ENCODE results near the gene SMYD2.

The SMYD2 gene

DNA sequence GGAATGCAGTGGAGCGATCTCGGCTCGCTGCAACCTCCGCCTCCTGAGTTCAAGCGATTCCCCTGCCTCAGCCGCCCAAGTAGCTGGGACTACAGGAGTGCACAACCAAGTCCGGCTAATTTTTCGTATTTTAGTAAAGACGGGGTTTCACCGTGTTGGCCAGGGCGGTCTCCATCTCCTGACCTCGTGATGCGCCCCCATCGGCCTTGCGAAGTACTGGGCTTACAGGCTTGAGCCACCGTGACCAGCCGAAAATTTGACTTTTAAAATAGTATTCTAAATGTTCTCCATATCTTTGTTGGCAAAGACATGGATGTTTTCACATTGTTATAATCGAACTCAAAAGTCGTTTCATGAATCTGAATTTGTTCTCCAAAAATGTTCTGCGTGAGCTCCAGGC lies 36.7 kb upstream of the SMYD2 start:
- no peak overlapping the region for H3K4me3 ChIP-seq (replicated peaks; ENCODE audit: low read depth, low read length)
- TF ChIP-seq, protein P1, sequence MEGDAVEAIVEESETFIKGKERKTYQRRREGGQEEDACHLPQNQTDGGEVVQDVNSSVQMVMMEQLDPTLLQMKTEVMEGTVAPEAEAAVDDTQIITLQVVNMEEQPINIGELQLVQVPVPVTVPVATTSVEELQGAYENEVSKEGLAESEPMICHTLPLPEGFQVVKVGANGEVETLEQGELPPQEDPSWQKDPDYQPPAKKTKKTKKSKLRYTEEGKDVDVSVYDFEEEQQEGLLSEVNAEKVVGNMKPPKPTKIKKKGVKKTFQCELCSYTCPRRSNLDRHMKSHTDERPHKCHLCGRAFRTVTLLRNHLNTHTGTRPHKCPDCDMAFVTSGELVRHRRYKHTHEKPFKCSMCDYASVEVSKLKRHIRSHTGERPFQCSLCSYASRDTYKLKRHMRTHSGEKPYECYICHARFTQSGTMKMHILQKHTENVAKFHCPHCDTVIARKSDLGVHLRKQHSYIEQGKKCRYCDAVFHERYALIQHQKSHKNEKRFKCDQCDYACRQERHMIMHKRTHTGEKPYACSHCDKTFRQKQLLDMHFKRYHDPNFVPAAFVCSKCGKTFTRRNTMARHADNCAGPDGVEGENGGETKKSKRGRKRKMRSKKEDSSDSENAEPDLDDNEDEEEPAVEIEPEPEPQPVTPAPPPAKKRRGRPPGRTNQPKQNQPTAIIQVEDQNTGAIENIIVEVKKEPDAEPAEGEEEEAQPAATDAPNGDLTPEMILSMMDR (IDR thresholded peaks at IDR 0.05; ENCODE audit: insufficient read depth, low read length, poor library complexity, severe bottlenecking): no peak
- no peak for DNase-seq (ENCODE audit: extremely low read depth, insufficient read length)
- no peaks in the 10 kb centered on the region for H3K36me3 ChIP-seq (ENCODE audit: control insufficient read depth, insufficient read depth, low read length)
- H3K27me3 ChIP-seq (replicated peaks; ENCODE audit: control insufficient read depth, insufficient read depth, low read length): peaks cover 1% of the 10 kb centered on the region

DNA sequence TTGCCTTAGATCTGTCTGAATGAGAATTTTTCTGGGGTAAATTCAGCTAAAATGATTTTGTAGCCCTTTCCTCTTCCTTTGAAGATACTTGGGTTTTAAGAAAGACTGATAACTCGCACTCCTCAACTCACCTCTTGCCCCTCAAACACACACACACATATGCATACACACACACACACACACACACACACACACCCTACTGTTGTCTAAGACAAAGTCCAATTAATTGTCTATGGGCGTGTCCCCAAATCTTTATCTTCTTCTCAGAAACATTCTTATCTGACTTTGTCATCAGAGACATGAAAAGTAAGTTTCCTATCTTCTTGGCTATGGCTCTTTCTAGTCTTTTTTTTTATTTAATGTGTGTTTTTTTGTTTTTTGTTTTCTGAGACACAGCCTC lies 36.1 kb upstream of the SMYD2 start:
- TF ChIP-seq, protein P1 (IDR thresholded peaks at IDR 0.05; ENCODE audit: insufficient read depth, low read length, poor library complexity, severe bottlenecking): no peak
- peaks cover 1% of the 10 kb centered on the region for H3K27me3 ChIP-seq (replicated peaks; ENCODE audit: control insufficient read depth, insufficient read depth, low read length)
- H3K4me3 ChIP-seq (replicated peaks; ENCODE audit: low read depth, low read length): no peak overlapping the region
- no peaks in the 10 kb centered on the region for H3K36me3 ChIP-seq (ENCODE audit: control insufficient read depth, insufficient read depth, low read length)
- DNase-seq (ENCODE audit: extremely low read depth, insufficient read length): no peak

DNA sequence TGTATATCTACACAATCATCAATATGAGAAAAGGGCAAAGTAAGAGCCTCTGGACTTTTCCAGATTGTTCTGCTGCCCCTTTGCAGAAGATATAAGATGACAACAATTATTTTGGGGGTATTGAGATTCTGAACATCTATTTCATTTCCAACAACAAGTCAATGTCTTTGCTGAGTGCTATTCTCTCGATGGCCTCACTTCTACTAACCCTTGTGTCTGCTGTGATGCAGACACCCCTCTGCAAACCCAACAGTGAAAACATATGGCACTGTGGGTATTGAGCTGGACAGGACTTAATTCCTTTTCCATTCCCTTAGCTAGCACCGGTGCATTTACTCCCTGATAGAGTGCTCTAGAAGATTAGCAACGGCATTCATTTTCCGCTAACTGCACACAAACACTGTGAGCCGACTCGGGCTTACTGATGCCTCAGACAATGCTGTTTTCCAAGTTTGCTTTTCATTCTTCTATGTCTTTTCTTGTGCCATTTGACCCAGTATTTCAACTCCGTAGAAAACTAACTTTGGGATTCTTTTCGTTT lies 33.4 kb upstream of the SMYD2 start:
- H3K27me3 ChIP-seq (replicated peaks; ENCODE audit: control insufficient read depth, insufficient read depth, low read length): no peaks in the 10 kb centered on the region; the same call in 1 of the 2 replicates
- H3K4me3 ChIP-seq (replicated peaks; ENCODE audit: low read depth, low read length): no peak overlapping the region
- no peak for DNase-seq (ENCODE audit: extremely low read depth, insufficient read length)
- TF ChIP-seq, protein P1 (IDR thresholded peaks at IDR 0.05; ENCODE audit: insufficient read depth, low read length, poor library complexity, severe bottlenecking): no peak
- H3K36me3 ChIP-seq (ENCODE audit: control insufficient read depth, insufficient read depth, low read length): no peaks in the 10 kb centered on the region

DNA sequence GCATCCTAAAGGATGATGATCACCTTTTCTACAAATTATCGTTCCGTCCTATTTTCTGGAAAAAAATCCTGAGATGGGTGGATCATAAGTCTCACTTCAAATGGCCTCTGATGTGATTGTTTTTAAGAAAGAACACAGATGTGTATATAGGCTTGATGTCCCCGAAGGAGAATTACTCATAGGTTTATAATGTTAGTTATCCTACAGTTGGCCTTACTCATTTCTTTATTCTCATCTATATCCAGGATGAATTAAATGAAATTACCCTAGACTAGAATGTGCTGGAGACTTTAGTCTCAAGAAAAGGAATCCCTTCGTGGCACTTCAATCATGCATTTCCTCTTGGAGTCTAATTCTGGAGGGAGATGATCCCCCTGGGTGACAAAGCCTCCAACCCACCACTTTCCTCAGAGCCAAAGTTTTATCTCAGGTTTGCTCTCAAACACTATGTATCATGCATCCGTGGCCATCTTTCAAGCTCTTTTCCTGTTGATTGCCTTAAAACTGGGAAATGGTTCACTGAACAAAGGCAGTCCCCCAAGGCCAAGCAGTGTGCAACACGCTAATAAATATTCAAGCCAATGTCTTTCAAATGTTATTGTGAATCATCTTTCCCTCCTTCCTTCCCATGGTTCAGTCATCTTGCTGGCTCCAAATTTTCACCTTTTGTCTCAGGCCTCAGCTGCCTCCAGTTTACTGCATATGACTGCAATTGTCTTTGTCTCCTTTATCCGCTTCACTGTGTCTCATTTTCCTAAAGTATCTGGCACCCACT lies 32.5 kb upstream of the SMYD2 start:
- H3K36me3 ChIP-seq (ENCODE audit: control insufficient read depth, insufficient read depth, low read length): no peaks in the 10 kb centered on the region
- TF ChIP-seq, protein P1 (IDR thresholded peaks at IDR 0.05; ENCODE audit: insufficient read depth, low read length, poor library complexity, severe bottlenecking): no peak
- no peaks in the 10 kb centered on the region; the same call in 1 of the 2 replicates for H3K27me3 ChIP-seq (replicated peaks; ENCODE audit: control insufficient read depth, insufficient read depth, low read length)
- H3K4me3 ChIP-seq (replicated peaks; ENCODE audit: low read depth, low read length): no peak overlapping the region
- DNase-seq (ENCODE audit: extremely low read depth, insufficient read length): no peak

DNA sequence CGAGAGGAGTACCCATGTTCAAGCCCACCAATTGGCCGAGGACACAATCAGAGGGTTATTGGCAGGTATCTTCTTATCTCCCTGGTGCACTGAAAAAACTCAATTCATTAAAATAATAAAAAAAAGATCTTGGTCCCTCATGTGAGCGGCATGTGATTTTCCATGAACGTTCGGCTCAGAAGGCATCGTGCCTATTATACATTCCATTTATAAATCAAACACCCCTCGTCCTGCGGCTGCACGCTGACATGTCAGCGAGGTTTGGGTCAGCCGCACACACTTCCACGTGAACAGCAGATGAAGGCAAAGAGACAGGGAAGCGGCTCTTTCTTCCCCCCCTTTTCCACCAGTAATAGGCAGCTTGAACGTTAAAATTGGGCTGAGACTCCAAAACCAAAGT lies 31.3 kb upstream of the SMYD2 start:
- Histone ChIP-seq H3K36me3 (ENCODE audit: control insufficient read depth, insufficient read depth, low read length) (no peaks in the 10 kb centered on the region), H3K4me3 (replicated peaks; ENCODE audit: low read depth, low read length) (no peak overlapping the region), H3K27me3 (replicated peaks; ENCODE audit: control insufficient read depth, insufficient read depth, low read length) (no peaks in the 10 kb centered on the region; the same call in 1 of the 2 replicates)
- no peak for DNase-seq (ENCODE audit: extremely low read depth, insufficient read length)
- TF ChIP-seq, protein P1 (IDR thresholded peaks at IDR 0.05; ENCODE audit: insufficient read depth, low read length, poor library complexity, severe bottlenecking): no peak

Measured in GM06990 (cell line).